ENCODE results near the gene PPM1D.
"Not testable (repeated sequence)": the region's sequence is repeated elsewhere in the genome, so short reads cannot be mapped to it uniquely, and the experiment has no call there.

PPM1D gene

GRCh38 chr17:60599620-60600489, at the start of gene PPM1D:
TSS of gene PPM1D (plus strand) at chr17:60600193. CDS start at chr17:60600415, 222 bp downstream.
- peak; percentile 99 for DNase-seq

- not testable (repeated sequence) for DNase-seq
Observed at GRCh38 chr17:60552255-60552654, 47.7 kb upstream of the PPM1D start.

- no peak for DNase-seq
Observed at GRCh38 chr17:60554377-60554788, 45.6 kb upstream of the PPM1D start.

- DNase-seq = no peak
Observed at GRCh38 chr17:60555786-60556185, 44.2 kb upstream of the PPM1D start.

- DNase-seq = no peak
Observed at GRCh38 chr17:60557805-60558204, 42.2 kb upstream of the PPM1D start.

GRCh38 chr17:60559659-60559994, 40.4 kb upstream of the PPM1D start:
- DNase-seq = no peak

GRCh38 chr17:60559995-60560859, 39.8 kb upstream of the PPM1D start:
- DNase-seq = no peak

- DNase-seq = no peak
Observed at GRCh38 chr17:60560860-60561257, 39.1 kb upstream of the PPM1D start.

GRCh38 chr17:60562421-60562820, 37.6 kb upstream of the PPM1D start:
- DNase-seq = no peak

GRCh38 chr17:60563743-60564142, 36.2 kb upstream of the PPM1D start:
- DNase-seq = no peak

- no peak for DNase-seq
Observed at GRCh38 chr17:60565233-60565632, 34.8 kb upstream of the PPM1D start.

- no peak for DNase-seq
Observed at GRCh38 chr17:60573236-60574051, 26.5 kb upstream of the PPM1D start.

- DNase-seq = no peak
Observed at GRCh38 chr17:60577147-60577915, 22.7 kb upstream of the PPM1D start.

- DNase-seq = no peak
Observed at GRCh38 chr17:60579090-60579489, 20.9 kb upstream of the PPM1D start.

GRCh38 chr17:60579551-60579950, 20.4 kb upstream of the PPM1D start:
- no peak for DNase-seq

GRCh38 chr17:60583008-60583407, 17.0 kb upstream of the PPM1D start:
- no peak for DNase-seq

GRCh38 chr17:60585887-60586286, 14.1 kb upstream of the PPM1D start:
- DNase-seq = no peak

- DNase-seq = no peak
Observed at GRCh38 chr17:60586288-60586974, 13.6 kb upstream of the PPM1D start.

GRCh38 chr17:60590070-60590469, 9.9 kb upstream of the PPM1D start:
- DNase-seq = no peak

- no peak for DNase-seq
Observed at GRCh38 chr17:60592750-60593149, 7.2 kb upstream of the PPM1D start.

GRCh38 chr17:60593441-60594036, 6.5 kb upstream of the PPM1D start:
- DNase-seq = not testable (repeated sequence)
